Thymus (tissue), 11 donors: Measurements from ENCODE around the gene MRPS31. TPM values are rescaled to one million over a fixed set of nuclear protein-coding genes. Genes with fewer than 3 reads are reported as not detected.
"Not testable (repeated sequence)": the region's sequence is repeated elsewhere in the genome, so short reads cannot be mapped to it uniquely, and the experiment has no call there.

Source experiments
- DNase-seq, 9 donors: peaks; one replicate each; pipeline ENCODE4 v3.0.0-alpha.2; 2013; ENCODE audit warnings: low spot score in 9 of 9, low read depth in 6 of 9, missing footprints in 1 of 9
- H3K27ac ChIP-seq, 2 donors: one replicate each; pipeline ENCODE4 v1.5.1; 2013; ENCODE audit warnings: control low read depth in 1 of 2, low read depth in 1 of 2, low read length in 1 of 2, mild to moderate bottlenecking in 1 of 2, moderate library complexity in 1 of 2
- H3K27me3 ChIP-seq, 2 donors: one replicate each; pipeline ENCODE4 v1.5.1; 2013; ENCODE audit warnings: low read length in 1 of 2; ENCODE audit not compliant: control insufficient read depth in 2 of 2, insufficient read depth in 1 of 2
- H3K36me3 ChIP-seq, 2 donors: one replicate each; pipeline ENCODE4 v1.5.1; 2013; ENCODE audit warnings: low read length in 1 of 2, mild to moderate bottlenecking in 1 of 2, moderate library complexity in 1 of 2; ENCODE audit not compliant: control insufficient read depth in 2 of 2, insufficient read depth in 2 of 2
- H3K4me1 ChIP-seq, 2 donors: one replicate each; pipeline ENCODE4 v1.5.1; 2013; ENCODE audit warnings: low read length in 2 of 2; ENCODE audit not compliant: control insufficient read depth in 2 of 2, insufficient read depth in 2 of 2
- H3K4me3 ChIP-seq, 2 donors: one replicate each; pipeline ENCODE4 v1.5.1; 2013; ENCODE audit warnings: low read length in 2 of 2, control low read depth in 1 of 2, mild to moderate bottlenecking in 1 of 2
- H3K9me3 ChIP-seq, 2 donors: one replicate each; pipeline ENCODE4 v1.5.1; 2013; ENCODE audit warnings: low read length in 1 of 2, mild to moderate bottlenecking in 1 of 2; ENCODE audit not compliant: control insufficient read depth in 2 of 2, insufficient read depth in 1 of 2
- WGBS: extraction: QIAGEN DNeasy Blood & Tissue Kit; methylation state at CpG from one replicate; pipeline ENCODE4 v1.1.7; 2013; 5-methylcytosine and 5-hydroxymethylcytosine counted together
- polyA plus RNA-seq: library from polyadenylated mRNA; stranded (reverse); fragments of 200-250 nt; gene quantifications from one replicate; pipeline ENCODE4 v1.2.3, GENCODE V29; 2013
- total RNA-seq: library from RNA; stranded (reverse); fragments of 120-200 nt; gene quantifications from one replicate; pipeline ENCODE4 v1.2.4, GENCODE V29; 2013
- donor health status: healthy.

The MRPS31 gene
- total and polyA plus RNA-seq, 2 donors = 32.3 to 61.3 TPM

- no peaks in the 10 kb centered on the region for H3K9me3 ChIP-seq
- H3K27ac ChIP-seq = no peak overlapping the region
- H3K27me3 ChIP-seq = no peaks in the 10 kb centered on the region
- no peak for DNase-seq
- H3K36me3 ChIP-seq = peaks cover 26 to 47% of the 10 kb centered on the region in 2 donors
- 90% methylated on average over 1 of the region's 1 CpG for WGBS
- H3K4me3 ChIP-seq = no peak overlapping the region
- no peaks in the 10 kb centered on the region for H3K4me1 ChIP-seq
These were observed 14.9 kb downstream of the MRPS31 start for GRCh38 chr13:40756042-40756441.

- DNase-seq = no peak
- Histone ChIP-seq H3K9me3 (no peaks in the 10 kb centered on the region), H3K4me1 (no peaks in the 10 kb centered on the region), H3K4me3 (no peak overlapping the region), H3K36me3 (peaks cover 26 to 47% of the 10 kb centered on the region in 2 donors), H3K27me3 (no peaks in the 10 kb centered on the region), H3K27ac (no peak overlapping the region)
- WGBS = 95% methylated on average over 7 of the region's 7 CpGs
These were observed 15.8 kb downstream of the MRPS31 start for GRCh38 chr13:40755082-40755700.

GRCh38 chr13:40749327-40749726 lies 21.7 kb downstream of the MRPS31 start:
- no peak overlapping the region for H3K4me3 ChIP-seq
- no peak overlapping the region for H3K27ac ChIP-seq
- DNase-seq = no peak
- no peaks in the 10 kb centered on the region for H3K4me1 ChIP-seq
- H3K27me3 ChIP-seq = no peaks in the 10 kb centered on the region
- H3K36me3 ChIP-seq = peaks cover 11 to 27% of the 10 kb centered on the region in 2 donors
- WGBS = 96% methylated on average over 1 of the region's 1 CpG
- no peaks in the 10 kb centered on the region for H3K9me3 ChIP-seq

GRCh38 chr13:40735232-40735548 lies 35.8 kb downstream of the MRPS31 start:
- not testable (repeated sequence) for H3K27ac ChIP-seq, DNase-seq, H3K4me1 ChIP-seq, H3K27me3 ChIP-seq, H3K9me3 ChIP-seq, H3K36me3 ChIP-seq, H3K4me3 ChIP-seq
- WGBS = 77% methylated on average over 11 of the region's 11 CpGs

- H3K4me3 ChIP-seq, H3K27me3 ChIP-seq, DNase-seq, H3K9me3 ChIP-seq, H3K36me3 ChIP-seq, H3K27ac ChIP-seq, H3K4me1 ChIP-seq: not testable (repeated sequence)
- WGBS = 96% methylated on average over 24 of the region's 24 CpGs
These were observed 36.3 kb downstream of the MRPS31 start for GRCh38 chr13:40734536-40735231.

GRCh38 chr13:40732658-40733057 lies 38.3 kb downstream of the MRPS31 start:
- DNase-seq = no peak
- Histone ChIP-seq H3K4me1 (peaks cover 0 to 3% of the 10 kb centered on the region in 2 donors), H3K27me3 (no peaks in the 10 kb centered on the region), H3K9me3 (no peaks in the 10 kb centered on the region), H3K27ac (no peak overlapping the region), H3K4me3 (no peak overlapping the region), H3K36me3 (peaks cover 7 to 10% of the 10 kb centered on the region in 2 donors)
- 91% methylated on average over 1 of the region's 1 CpG for WGBS

- WGBS = 98% methylated on average over 6 of the region's 6 CpGs
- Histone ChIP-seq H3K4me3 (no peak overlapping the region), H3K27ac (no peak overlapping the region), H3K27me3 (no peaks in the 10 kb centered on the region), H3K9me3 (no peaks in the 10 kb centered on the region), H3K4me1 (peaks cover 0 to 3% of the 10 kb centered on the region in 2 donors), H3K36me3 (peaks cover 7 to 15% of the 10 kb centered on the region in 2 donors)
- DNase-seq = no peak
These were observed 42.4 kb downstream of the MRPS31 start for GRCh38 chr13:40728595-40728994.

- H3K27me3 ChIP-seq, H3K4me3 ChIP-seq, DNase-seq, H3K4me1 ChIP-seq, H3K27ac ChIP-seq: not testable (repeated sequence)
- no CpG with 5 or more reads among the region's 1 CpG for WGBS
- peaks cover 7 to 10% of the 10 kb centered on the region in 2 donors for H3K36me3 ChIP-seq
- H3K9me3 ChIP-seq = peaks cover 0 to 13% of the 10 kb centered on the region in 2 donors
These were observed 56.6 kb downstream of the MRPS31 start for GRCh38 chr13:40714433-40714832.

GRCh38 chr13:40706439-40706838 lies 64.6 kb downstream of the MRPS31 start:
- DNase-seq = peak in 1 of 9 donors; percentile 18
- no peaks in the 10 kb centered on the region for H3K4me1 ChIP-seq
- WGBS = 20% methylated on average over 2 of the region's 2 CpGs
- no peak overlapping the region for H3K4me3 ChIP-seq
- H3K9me3 ChIP-seq = no peaks in the 10 kb centered on the region
- H3K36me3 ChIP-seq = no peaks in the 10 kb centered on the region
- no peak overlapping the region for H3K27ac ChIP-seq
- H3K27me3 ChIP-seq = no peaks in the 10 kb centered on the region
